Raji (cell line): ENCODE results near the gene HDAC4.

ENCODE experiments used
- POLR2A ChIP-seq: IDR thresholded peaks from 2 replicates; pipeline ENCODE4 v1.6.1; 2011; ENCODE audit warnings: low read depth, low read length, control low read depth; ENCODE audit not compliant: insufficient read depth

Gene HDAC4

DNA sequence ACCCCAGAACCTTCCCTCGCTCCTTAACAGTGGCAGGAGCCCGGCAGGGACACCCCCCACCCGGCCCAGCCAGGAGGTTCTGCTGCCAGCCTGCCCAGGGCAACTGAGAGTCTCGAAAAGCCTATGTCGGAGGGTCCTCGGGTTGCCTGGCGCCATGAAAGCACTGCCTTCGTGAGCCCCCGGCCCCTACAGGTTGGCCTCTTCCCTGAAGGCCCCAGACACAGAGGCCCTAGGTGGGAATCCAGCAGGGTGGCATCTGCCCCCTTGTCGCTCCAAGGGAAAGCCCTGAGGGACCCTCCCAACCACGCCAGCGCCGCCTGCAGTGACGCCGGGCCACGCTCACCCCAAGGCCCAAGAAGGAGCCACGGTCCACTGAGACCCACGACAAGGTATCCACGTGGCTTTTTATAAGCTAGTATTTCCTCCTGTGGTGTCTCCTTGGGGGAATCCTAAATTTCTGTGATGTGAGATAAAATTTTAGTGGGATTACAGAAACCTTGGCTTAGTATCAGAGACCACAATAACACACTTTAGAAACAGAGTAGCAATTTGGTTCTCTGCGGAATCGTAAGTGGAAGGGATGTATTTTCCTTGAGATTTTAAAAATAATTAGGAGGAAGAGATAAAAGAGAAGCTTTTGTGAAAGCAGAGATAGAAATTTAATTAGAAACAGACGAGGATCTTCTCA is 138.9 kb downstream of the HDAC4 start:
- TF ChIP-seq POLR2A, result no peak

DNA sequence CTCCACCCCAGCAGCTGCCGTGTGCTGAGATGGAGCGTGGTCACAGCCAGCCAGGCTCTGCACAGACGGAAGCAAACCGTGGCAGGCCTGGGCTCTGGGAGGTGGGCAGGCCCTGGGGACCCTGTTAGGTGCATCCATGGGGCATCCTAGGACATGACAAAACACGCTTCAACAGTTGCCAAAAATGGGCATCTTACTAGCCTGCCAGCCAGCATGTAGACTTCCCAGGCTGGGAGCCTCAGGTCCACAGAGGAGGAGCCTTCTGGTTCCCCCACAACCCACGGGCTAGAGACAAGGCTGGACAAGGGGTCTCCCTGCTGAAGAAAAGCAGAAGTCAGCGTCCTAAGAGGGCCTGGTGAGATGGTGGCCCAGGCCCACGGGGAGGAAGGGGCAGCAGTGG is 139.5 kb downstream of the HDAC4 start:
- TF ChIP-seq POLR2A, result no peak

- TF ChIP-seq POLR2A, result no peak
These were observed 140.1 kb downstream of the HDAC4 start for GRCh38 chr2:239260546-239261327.

GRCh38 chr2:239259603-239260298 is 141.1 kb downstream of the HDAC4 start:
- no peak for TF ChIP-seq POLR2A

GRCh38 chr2:239259173-239259572 is 141.6 kb downstream of the HDAC4 start:
- no peak for TF ChIP-seq POLR2A

- TF ChIP-seq POLR2A, result no peak
These were observed 142.6 kb downstream of the HDAC4 start for GRCh38 chr2:239258248-239258647.

- no peak for TF ChIP-seq POLR2A
These were observed 143.3 kb downstream of the HDAC4 start for GRCh38 chr2:239257511-239257937.

DNA sequence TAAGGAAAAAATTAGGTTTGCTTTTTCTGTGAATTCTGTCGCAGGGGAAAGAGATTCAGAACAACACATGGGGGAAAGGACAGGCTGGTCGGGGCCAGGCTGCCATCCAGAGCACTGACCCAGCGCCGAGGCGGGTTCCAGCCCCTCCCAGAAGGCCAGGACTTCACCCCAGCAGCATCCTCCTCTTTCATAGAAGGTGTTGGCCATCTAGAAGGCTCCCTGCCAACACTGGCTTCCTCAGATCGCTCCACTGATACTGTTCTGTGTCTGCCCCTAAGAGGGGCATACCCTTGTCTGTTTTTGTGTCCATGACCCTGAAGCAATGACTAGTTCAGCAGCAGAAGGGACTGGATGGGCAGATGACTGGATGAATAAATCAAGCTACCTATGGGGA is 144.5 kb downstream of the HDAC4 start:
- TF ChIP-seq POLR2A, result no peak

- TF ChIP-seq POLR2A, result no peak
These were observed 145.0 kb downstream of the HDAC4 start for GRCh38 chr2:239255628-239256349.

- no peak for TF ChIP-seq POLR2A
These were observed 145.6 kb downstream of the HDAC4 start for GRCh38 chr2:239255218-239255617.

- TF ChIP-seq POLR2A, result no peak
These were observed 147.0 kb downstream of the HDAC4 start for GRCh38 chr2:239253701-239254436.

GRCh38 chr2:239253264-239253663 is 147.6 kb downstream of the HDAC4 start:
- no peak for TF ChIP-seq POLR2A

DNA sequence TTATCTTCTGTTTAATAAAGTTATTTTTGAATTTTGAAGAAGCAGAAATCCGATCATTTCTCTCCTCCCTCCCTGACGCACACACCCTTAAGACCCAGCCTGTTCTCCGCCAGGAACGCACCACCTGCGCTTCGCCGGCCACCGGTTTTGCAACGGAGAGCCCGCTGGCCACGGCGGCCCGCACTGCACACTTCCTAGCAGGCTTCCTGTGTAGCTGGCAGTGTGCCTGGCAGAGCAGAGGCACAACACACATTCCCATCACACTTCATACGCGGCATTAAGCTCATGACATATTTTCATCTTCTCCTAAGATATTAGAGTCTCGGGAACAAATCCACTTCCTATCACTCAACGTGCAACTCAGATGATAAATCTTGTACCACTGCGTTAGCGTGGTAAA is 148.0 kb downstream of the HDAC4 start:
- TF ChIP-seq POLR2A, result no peak

GRCh38 chr2:239252393-239252792 is 148.4 kb downstream of the HDAC4 start:
- TF ChIP-seq POLR2A, result no peak
